ENCODE results near the gene PIP4K2A.

DNA sequence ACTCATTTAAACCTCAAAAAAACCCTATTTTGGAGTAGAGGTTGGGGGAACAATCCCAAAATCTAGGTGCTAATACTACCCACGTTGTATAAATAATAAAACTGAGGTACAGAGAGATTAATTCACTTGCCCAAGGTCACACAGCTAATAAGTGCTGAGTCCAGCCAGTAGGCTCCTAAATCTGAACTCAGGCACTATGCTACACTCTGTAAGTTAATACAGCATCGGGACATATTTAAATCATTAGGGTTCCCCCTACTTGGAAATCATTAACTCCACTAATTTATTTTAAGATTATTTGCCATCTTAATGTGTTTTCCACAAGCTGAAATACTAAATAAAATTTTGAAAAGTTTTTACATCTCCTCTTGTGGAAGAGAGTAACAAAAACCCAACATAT, 24.2 kb downstream of the PIP4K2A start:
- no peak for TF ChIP-seq EP300 (IDR thresholded peaks at IDR 0.05; ENCODE audit: low read depth)
- TF ChIP-seq, protein P1, sequence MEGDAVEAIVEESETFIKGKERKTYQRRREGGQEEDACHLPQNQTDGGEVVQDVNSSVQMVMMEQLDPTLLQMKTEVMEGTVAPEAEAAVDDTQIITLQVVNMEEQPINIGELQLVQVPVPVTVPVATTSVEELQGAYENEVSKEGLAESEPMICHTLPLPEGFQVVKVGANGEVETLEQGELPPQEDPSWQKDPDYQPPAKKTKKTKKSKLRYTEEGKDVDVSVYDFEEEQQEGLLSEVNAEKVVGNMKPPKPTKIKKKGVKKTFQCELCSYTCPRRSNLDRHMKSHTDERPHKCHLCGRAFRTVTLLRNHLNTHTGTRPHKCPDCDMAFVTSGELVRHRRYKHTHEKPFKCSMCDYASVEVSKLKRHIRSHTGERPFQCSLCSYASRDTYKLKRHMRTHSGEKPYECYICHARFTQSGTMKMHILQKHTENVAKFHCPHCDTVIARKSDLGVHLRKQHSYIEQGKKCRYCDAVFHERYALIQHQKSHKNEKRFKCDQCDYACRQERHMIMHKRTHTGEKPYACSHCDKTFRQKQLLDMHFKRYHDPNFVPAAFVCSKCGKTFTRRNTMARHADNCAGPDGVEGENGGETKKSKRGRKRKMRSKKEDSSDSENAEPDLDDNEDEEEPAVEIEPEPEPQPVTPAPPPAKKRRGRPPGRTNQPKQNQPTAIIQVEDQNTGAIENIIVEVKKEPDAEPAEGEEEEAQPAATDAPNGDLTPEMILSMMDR (IDR thresholded peaks at IDR 0.05) = no peak
- TF ChIP-seq POLR2AphosphoS5 (IDR thresholded peaks at IDR 0.05) = no peak
